ENCODE data around the gene TRAPPC5. TPM values are rescaled to one million over a fixed set of nuclear protein-coding genes. Genes with fewer than 3 reads are reported as not detected.

TRAPPC5 gene
- total RNA-seq, 1 donor from 2014 or later: 110 TPM

DNA sequence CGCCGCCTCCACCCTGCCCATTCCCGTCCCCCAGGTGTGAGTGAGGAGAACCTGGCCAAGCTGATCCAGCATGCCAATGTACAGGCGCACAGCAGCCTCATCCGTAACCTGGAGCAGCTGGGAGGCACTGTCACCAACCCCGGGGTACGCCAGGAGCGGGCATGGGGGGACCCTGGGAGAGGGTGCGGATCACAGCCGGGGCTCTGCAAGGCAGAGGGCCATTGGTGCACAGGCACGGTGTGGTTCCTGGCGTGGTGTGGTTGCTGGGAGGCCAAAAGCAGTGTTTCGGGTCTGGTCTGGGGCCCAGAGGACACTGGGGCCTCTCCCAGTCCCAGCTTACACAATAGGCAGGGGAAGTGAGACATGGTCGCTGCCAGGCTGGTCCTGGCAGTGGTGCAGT lies 35.5 kb upstream of the TRAPPC5 start:
- H3K36me3 Mint-ChIP-seq (ENCODE audit: low read depth): peaks cover 39% of the 10 kb centered on the region
- no peak for ATAC-seq (ENCODE audit: low read depth)
- TF ChIP-seq, protein P1, sequence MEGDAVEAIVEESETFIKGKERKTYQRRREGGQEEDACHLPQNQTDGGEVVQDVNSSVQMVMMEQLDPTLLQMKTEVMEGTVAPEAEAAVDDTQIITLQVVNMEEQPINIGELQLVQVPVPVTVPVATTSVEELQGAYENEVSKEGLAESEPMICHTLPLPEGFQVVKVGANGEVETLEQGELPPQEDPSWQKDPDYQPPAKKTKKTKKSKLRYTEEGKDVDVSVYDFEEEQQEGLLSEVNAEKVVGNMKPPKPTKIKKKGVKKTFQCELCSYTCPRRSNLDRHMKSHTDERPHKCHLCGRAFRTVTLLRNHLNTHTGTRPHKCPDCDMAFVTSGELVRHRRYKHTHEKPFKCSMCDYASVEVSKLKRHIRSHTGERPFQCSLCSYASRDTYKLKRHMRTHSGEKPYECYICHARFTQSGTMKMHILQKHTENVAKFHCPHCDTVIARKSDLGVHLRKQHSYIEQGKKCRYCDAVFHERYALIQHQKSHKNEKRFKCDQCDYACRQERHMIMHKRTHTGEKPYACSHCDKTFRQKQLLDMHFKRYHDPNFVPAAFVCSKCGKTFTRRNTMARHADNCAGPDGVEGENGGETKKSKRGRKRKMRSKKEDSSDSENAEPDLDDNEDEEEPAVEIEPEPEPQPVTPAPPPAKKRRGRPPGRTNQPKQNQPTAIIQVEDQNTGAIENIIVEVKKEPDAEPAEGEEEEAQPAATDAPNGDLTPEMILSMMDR (IDR thresholded peaks at IDR 0.05): no peak
- POLR2A ChIA-PET: interaction anchor here (0.6 kb wide), 1 partner anchor 17 kb away, joined by 3 read pairs; no protein-coding TSS in a partner anchor
- H3K4me3 Mint-ChIP-seq: no peak overlapping the region
- intact Hi-C loops (cut with micrococcal nuclease): no loop called here
- no peaks in the 10 kb centered on the region for H3K4me1 Mint-ChIP-seq
- no peak for DNase-seq
- H3K27ac Mint-ChIP-seq: no peak overlapping the region
- no peaks in the 10 kb centered on the region for H3K9me3 Mint-ChIP-seq
- no peaks in the 10 kb centered on the region for H3K27me3 Mint-ChIP-seq
- CTCF ChIA-PET: interaction anchor here (1.6 kb wide), 1 partner anchor 8 kb away, joined by 5 read pairs; no protein-coding TSS in a partner anchor

DNA sequence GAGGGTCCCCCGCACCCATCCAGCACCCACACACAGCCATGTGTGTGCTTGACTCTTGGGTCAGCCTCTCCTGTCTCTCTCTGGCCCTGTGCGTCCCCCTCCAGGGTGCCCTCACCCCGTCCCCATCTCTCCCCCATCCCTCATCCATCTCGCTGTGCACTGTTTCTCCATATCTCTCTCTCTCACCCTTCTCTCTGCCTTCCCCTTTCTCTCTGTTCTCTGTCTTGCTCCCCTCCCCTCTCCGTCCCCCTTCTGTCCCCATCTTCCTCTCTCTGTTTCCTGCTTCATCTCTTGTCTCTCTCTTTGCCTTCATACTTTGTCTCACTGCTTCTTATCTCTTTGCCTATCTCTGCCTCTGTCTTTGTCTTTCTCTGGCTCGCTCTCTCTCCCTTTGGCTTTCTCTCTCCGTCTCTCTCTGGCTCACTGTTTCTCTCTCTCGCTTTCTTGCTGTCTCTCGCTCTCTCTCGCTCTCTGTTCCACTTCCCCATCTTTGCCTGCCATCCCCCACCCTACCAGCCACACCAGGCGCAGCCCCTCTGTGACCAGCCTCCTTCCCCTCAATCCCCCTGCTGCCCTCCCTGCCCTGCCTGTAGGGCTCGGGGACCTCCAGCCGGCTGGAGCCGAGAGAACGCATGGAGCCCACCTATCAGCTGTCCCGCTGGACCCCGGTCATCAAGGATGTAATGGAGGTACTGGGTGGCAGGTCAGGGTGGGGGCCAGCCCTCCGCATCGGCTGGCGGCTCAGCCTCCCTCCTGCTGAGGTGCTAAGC lies 34.8 kb upstream of the TRAPPC5 start:
- Mint-ChIP-seq H3K4me3 (no peak overlapping the region), H3K27ac (no peak overlapping the region), H3K36me3 (ENCODE audit: low read depth) (peaks cover 35% of the 10 kb centered on the region), H3K9me3 (no peaks in the 10 kb centered on the region), H3K27me3 (no peaks in the 10 kb centered on the region), H3K4me1 (no peaks in the 10 kb centered on the region)
- ChIA-PET POLR2A (no interaction called here), CTCF (no interaction called here)
- TF ChIP-seq, protein P1 (IDR thresholded peaks at IDR 0.05): no peak
- intact Hi-C loops (cut with micrococcal nuclease): no loop called here
- ATAC-seq (ENCODE audit: low read depth) (no peak), DNase-seq (no peak)

DNA sequence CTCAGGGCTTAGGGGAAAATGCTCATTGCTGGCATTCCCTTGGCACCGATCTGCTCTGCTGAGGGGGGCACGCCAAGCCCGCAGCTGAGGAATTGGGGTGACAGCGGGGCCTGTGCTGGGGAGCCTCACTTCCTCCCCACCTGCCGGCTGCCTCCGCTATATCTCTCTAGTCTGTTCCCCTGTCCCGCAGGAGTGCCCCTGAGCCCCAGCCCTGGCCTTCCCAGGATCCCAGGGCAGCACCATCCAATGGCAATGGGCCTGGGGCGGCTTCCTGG lies 34.3 kb upstream of the TRAPPC5 start:
- Mint-ChIP-seq H3K9me3 (no peaks in the 10 kb centered on the region), H3K36me3 (ENCODE audit: low read depth) (peaks cover 35% of the 10 kb centered on the region), H3K27ac (no peak overlapping the region), H3K27me3 (no peaks in the 10 kb centered on the region), H3K4me1 (no peaks in the 10 kb centered on the region), H3K4me3 (no peak overlapping the region)
- no peak for ATAC-seq (ENCODE audit: low read depth)
- intact Hi-C loops (cut with micrococcal nuclease): no loop called here
- POLR2A ChIA-PET: no interaction called here
- no peak for DNase-seq
- CTCF ChIA-PET: no interaction called here
- TF ChIP-seq, protein P1 (IDR thresholded peaks at IDR 0.05): no peak

DNA sequence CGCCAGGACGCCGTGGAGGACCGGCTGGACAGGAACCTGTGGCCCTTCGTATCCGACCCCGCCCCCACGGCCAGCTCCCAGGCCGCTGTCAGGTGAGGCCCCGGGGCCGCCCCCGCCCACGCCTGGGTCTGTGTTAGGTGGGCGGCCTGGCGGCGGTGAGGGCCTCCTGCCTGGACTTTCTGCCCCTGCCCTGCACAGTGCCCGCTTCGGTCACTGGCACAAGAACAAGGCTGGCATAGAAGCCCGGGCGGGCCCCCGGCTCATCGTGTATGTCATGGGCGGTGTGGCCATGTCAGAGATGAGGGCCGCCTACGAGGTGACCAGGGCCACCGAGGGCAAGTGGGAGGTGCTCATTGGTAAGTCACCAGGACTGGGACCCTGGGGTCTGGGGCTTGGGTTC lies 33.5 kb upstream of the TRAPPC5 start:
- Mint-ChIP-seq H3K36me3 (ENCODE audit: low read depth) (peaks cover 35% of the 10 kb centered on the region), H3K27me3 (no peaks in the 10 kb centered on the region), H3K4me1 (peaks cover 3% of the 10 kb centered on the region), H3K4me3 (no peak overlapping the region), H3K9me3 (no peaks in the 10 kb centered on the region), H3K27ac (no peak overlapping the region)
- ChIA-PET POLR2A (no interaction called here), CTCF (no interaction called here)
- ATAC-seq (ENCODE audit: low read depth) (no peak), DNase-seq (no peak)
- TF ChIP-seq, protein P1 (IDR thresholded peaks at IDR 0.05): no peak
- intact Hi-C loops (cut with micrococcal nuclease): no loop called here

DNA sequence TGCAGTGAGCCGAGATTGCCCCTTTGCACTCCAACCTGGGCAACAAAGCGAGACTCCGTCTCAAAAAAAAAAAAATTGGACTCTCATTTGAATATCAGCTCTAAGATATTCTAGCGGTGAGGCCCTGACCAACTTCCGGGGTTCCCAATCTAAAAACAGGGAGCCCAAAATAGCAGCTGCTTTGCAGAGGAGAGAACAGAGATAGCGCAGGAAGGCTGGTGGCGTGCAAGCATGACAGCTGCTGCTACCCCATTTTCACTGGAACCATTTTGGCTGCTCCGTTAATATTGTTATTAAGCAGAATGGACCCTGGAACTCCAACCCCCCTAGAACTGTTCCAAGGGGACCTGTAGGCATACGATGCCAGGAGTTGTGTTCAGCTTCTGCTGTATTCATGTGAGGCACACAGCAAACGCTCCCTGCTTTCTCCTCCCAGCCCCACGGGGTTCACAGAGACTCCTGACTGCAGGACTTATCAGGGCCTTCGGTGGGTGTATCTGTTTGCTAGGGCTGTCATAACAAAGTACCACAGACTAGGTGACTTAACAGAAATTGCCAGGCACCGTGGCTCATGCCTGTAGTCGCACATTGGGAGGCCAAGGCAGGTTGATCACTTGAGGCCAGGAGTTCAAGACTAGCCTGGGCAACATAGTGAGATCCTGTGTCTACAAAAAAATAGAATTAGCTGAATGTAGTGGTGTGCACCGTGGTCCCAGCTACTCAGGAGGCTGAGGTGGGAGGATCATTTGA lies 32.2 kb upstream of the TRAPPC5 start:
- Mint-ChIP-seq H3K4me1 (peaks cover 8% of the 10 kb centered on the region), H3K27me3 (no peaks in the 10 kb centered on the region), H3K36me3 (ENCODE audit: low read depth) (peaks cover 26% of the 10 kb centered on the region), H3K27ac (no peak overlapping the region), H3K4me3 (no peak overlapping the region), H3K9me3 (no peaks in the 10 kb centered on the region)
- no peak for ATAC-seq (ENCODE audit: low read depth)
- intact Hi-C loops (cut with micrococcal nuclease): no loop called here
- CTCF ChIA-PET: interaction anchor here (1.4 kb wide), 2 partner anchors 32 to 80 kb away, joined by 4 to 6 read pairs; partner anchors contain the start of gene TRAPPC5
- TF ChIP-seq, protein P1 (IDR thresholded peaks at IDR 0.05): no peak
- no peak for DNase-seq
- POLR2A ChIA-PET: interaction anchor here (0.7 to 0.8 kb wide), 2 partner anchors 9 to 245 kb away, joined by 4 read pairs; no protein-coding TSS in a partner anchor
